CD4-positive, alpha-beta T cell treated with Interleukin-4 for 4 hours (primary cell): Measurements from ENCODE around the gene SRGAP1.
"Not testable (repeated sequence)": the region's sequence is repeated elsewhere in the genome, so short reads cannot be mapped to it uniquely, and the experiment has no call there.

Source experiments
- DNase-seq: peaks from one replicate; pipeline ENCODE4 v3.0.0-alpha.2; 2020

SRGAP1 gene

DNA sequence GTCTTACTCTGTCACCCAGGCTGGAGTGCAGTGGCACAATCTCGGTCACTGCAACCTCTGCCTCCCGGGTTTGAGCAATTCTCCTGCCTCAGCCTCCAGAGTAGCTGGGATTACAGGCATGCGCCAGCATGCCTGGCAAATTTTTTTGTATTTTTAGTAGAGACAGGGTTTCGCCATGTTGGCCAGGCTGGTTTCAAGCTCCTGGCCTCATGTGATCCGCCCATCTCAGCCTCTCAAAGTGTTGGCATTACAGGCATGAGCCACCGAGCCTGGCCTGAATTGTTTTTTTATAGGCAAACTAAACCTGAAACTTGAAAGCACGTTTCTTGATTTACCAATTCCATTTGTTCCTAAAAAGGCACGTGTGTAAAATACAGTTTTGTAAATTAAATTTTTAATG is 173.6 kb downstream of the SRGAP1 start:
- DNase-seq: not testable (repeated sequence)

DNA sequence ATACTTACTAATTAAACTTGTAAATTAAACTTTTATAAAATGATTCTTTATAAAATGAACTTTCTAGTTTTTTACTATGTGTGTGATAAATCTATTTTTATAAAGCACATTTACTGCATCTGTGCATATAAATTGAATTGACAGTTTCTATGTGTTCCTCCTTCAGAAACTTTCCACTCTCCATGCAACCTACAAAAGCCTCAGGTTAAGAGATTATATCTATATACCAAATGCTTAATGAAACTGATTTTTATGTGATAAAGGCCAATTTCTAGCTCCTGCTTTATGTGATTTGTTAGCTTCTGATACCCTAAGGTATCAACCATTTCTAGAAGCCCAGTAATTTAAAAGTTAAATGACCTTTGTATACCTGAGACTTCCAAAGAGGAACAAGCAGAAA is 174.0 kb downstream of the SRGAP1 start:
- no peak for DNase-seq

- no peak for DNase-seq
These were observed 174.6 kb downstream of the SRGAP1 start for GRCh38 chr12:64019101-64019500.

DNA sequence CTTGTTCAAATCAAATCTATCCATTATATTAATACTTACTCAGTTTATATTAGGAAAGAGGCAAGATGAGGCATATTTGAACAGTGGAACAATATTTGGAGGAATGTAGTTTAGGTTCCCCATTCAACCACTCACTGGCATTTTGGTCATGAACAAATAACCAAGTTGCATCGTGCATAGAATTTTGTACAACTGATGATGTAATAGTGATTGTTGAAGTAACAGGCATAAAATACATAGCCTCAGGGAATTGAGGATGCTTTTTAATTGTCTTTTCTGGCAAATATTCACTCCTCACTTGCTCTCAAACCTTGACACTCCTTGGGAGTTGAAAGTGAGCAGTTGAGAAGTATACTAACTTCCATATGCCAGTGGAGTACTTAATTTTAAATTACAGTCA is 175.2 kb downstream of the SRGAP1 start:
- DNase-seq: no peak

DNA sequence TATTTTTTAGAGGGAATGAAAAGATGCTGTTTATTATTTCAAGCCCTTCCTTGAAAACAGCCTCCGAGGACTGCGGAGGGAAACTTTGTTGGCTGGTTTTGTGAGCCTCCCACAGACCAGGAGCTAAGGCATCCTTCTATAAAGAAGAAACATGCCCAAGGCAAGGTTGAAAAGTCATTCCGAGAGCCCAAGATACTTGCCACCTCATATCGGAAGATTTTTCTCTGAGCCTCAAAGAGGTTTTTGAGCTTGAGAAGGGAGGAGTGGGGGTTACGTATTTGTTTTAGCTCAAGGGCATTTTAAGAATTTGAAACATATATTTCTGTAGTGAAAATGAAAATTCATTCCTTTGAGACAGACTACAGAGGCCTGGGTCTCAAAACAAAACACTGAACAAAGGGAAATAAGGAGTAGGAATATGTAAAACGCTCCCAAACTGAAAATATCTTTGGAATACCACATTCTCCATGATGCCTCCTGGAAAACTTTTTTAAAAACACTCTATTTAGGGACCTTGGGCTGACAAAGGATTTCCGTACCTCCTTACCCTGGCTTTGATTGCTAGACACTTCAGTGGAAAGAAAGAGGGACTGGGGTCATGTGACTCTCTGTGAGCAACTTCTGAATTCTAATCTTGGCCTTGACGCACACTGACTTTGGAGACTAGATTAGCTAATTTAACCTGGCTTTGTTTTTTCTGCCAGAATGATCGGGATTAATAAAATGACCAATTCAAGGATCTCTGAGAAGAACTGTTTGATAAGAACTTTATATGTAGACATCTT is 180.9 kb downstream of the SRGAP1 start:
- no peak for DNase-seq

- DNase-seq: no peak
These were observed 182.8 kb downstream of the SRGAP1 start for GRCh38 chr12:64027311-64027710.

DNA sequence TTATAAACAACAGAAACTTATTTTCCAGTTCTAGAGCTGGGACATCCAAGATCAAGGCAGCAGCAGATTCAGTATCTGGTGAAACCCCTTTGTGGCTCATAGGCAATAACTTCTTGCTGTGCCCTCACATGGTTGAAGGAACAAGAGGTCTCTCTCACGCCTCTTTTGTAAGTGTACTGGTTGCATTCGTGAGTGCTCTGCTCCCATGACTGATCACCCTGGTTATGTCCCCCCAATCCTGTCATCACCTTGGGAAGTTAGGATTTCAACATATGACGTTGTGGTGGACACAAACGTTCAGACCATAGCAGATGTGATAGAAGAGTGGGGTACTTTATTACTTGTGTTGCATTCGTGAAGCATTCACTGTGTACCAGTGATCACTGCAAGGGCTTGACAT is 184.0 kb downstream of the SRGAP1 start:
- DNase-seq: no peak

- no peak for DNase-seq
These were observed 184.7 kb downstream of the SRGAP1 start for GRCh38 chr12:64029013-64029857.

DNA sequence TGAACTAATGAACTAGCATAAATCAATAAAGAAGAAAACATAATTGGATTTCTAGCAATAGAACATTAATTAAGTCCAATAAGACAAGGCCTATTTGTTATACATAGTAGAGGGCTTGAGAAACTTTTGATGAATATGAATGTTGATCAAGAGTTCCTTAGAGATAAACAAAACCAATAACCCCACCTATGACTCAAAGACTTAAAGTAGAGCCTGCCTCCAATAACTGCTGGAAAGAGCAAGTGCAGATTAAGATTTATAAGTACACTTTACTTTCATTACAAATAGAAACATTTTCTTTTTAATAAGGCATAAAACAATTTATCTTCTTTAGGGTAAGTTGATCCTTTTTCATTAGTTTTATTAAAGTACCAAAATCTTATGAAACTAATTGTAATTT is 185.7 kb downstream of the SRGAP1 start:
- DNase-seq: no peak

DNA sequence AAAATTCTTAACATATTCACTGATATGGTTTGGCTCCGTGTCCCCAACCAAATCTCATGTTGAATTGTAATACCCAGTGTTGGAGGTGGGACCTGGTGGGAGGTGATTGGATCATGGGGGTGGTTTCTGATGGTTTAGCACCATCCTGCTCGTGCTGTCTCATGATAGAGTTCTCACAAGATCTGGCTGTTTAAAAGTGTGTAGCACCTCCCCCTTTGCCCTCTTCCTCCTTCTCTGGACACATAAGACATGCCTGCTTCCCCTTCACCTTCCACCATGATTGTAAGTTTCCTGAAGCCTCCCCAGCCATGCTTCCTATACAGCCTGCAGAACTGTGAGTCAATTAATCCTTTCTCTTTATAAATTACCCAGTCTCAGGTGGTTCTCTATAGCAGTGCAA is 189.6 kb downstream of the SRGAP1 start:
- DNase-seq: not testable (repeated sequence)

DNA sequence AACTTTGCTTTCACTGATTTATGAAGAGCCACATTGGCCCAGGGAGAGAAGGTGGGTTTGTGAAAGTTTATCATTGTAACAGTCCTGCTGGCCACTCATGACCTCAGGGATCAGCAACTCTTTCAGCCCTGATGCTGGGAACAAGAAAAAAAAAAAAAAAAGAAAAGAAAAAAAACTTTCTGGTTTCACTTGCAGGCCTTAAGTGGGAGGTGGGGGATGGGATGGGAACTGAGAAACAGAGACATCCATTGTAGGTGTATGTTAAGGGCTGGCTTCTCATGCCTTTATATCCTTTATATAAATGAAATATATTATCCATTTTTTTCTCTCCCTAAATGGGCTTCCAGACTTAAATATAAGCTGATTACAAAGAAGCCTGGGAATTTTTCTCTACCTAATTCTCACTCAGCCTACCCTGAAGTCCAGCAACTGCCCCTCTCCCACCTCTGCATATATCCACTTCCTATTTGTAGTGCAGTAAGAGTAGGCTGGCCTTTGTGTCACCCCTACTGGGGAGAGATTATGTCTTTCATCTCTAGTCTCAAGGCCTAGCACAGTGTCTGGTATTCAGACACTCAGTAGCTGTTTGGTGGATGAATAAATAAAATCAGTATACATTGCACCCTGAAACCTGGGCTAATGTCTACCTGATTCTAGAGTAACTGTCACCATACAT is 190.5 kb downstream of the SRGAP1 start:
- DNase-seq: no peak

DNA sequence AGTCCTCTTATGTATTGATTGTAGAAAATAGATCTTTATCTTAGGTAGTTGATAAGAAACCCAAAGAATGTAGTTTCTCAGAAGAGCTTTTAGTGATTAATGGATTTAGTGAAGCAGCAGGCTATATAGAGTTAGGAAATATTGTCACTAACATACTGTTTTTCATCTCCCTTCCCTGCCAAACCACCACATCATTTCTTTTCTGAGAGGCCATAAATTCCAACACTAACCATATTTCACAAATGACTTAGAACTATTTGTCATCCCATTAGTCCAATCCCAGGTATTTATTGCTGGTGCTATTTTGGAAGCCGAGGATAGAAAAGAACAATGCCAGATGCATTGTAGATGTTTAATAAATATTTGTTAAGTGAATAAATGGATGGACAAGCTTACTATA is 191.9 kb downstream of the SRGAP1 start:
- no peak for DNase-seq

DNA sequence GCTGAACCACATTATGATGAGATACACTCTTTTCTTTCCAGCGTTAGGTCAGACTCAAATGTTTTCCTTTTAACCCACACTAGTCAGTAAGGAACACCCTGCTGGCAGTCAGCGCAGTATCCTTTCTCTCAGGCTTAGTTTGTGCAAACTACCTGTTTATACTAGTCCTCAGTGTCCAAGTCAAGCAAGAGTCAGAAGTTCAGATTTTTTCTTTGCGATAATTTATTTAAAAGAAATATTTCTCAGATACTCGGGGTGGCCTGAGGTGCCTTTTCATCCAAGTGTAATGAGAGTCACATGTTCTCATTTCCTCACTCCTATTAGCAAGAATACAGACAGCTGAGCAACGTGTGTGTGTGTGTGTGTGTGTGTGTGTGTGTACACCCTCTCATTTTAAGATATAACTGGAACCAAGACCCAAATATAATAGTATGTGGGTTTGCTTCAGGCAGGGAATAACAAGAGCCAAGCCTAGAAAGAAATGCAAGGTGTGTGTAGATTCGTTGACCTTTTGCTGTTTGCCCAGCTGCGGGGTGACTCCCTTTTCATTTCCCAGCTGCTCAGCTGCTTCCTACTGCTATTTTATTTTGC is 194.9 kb downstream of the SRGAP1 start:
- DNase-seq: no peak

DNA sequence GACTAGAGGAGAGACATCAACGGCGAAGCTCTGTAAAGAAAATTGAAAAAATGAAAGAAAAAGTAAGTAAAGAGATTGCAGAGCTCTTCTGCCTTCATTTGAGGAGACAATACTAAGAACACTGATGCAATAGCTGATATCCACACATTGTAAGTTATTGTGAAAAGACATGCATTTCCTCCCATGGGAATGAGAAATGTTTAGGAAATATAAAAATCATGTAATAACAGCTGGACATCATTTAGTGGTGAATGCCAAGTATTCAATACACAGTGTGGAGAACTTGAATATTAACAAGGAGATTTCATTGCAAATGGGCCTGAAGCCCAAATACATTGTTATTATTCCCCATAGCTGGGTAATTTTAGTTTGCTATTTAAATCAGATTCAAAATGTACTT is 198.4 kb downstream of the SRGAP1 start:
- DNase-seq: no peak

- DNase-seq: no peak
These were observed 199.7 kb downstream of the SRGAP1 start for GRCh38 chr12:64044191-64044590.

- DNase-seq: no peak
These were observed 206.6 kb downstream of the SRGAP1 start for GRCh38 chr12:64051057-64051456.

DNA sequence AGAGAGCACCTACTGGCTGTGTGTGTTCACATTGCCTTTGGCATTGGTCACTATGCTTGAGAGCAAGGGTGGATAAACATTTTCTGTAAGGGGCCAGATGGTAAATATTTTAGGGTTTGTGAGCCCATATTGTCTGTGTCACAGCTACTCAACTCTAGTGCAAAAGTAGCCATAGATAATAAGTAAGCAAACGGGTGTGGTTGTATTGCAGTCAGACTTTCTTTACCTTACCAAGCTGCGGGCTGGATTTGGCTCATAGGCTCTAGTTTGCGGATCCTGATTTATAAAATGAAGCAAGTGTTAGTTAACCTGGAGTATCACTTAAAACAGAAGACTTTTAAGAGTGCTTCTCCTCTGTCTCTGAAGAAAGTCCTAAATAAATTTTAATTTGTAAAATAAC is 208.6 kb downstream of the SRGAP1 start:
- DNase-seq: no peak

DNA sequence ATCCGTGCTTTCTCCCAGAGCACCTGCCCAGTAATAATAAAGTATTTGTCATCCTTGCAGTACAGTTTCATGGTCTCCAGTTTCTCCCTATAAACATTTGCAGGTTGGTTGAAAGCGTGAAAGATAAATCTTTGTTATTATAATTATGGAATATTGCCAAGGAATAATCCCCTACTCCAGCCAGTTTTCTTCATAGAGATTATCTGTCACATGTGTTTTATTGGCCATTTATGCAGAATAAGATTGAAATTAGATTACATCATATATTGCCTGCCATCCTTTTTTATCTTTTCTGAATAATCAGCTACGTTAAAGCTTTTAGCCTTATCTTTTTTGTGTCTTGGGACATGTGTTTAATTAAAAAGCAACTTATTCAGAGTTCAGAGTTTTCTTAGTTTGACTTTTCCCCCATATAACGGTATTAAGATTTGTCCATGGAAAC is 209.6 kb downstream of the SRGAP1 start:
- no peak for DNase-seq

DNA sequence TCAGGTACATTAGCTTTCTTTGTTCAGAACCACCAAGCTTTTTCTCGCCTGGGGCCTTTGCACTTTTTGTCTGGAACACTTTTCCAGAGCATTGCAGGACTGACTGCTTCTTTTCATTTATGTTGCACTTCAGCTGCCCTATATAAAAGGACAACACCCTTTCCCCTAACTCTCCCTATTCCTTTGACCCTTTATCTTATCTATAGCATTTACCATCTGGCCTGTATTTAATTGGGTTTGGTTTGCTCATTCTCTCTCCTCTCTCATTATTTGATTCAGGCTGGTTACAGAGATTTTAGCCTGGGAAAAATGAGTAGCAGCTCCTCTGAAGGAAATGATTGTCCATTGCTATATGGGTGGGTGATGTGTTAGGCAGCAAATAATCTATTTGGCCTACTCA is 212.2 kb downstream of the SRGAP1 start:
- no peak for DNase-seq

DNA sequence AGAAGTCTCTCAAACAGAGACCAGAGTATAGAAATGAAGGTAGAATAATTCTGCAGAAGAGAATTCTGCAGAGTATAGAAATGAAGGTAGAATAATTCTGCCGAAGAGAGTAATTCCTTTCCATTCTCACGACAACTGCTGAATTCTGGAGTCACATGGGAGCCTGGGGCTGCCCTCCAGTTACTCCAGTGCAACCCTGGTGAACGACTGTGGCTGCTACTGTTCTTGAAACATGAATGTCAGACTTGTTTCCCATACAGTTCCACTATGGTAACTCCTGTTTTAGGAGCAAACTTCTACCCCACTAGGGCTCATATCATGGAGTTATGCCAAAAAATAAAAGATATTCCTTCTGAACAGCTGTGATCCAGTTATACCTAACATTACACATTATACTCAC is 213.2 kb downstream of the SRGAP1 start:
- DNase-seq: no peak

- DNase-seq: no peak
These were observed 214.2 kb downstream of the SRGAP1 start for GRCh38 chr12:64058541-64059265.

- no peak for DNase-seq
These were observed 215.2 kb downstream of the SRGAP1 start for GRCh38 chr12:64059685-64060084.
